ENCODE measurements around the gene TFDP3.

The TFDP3 gene

DNA sequence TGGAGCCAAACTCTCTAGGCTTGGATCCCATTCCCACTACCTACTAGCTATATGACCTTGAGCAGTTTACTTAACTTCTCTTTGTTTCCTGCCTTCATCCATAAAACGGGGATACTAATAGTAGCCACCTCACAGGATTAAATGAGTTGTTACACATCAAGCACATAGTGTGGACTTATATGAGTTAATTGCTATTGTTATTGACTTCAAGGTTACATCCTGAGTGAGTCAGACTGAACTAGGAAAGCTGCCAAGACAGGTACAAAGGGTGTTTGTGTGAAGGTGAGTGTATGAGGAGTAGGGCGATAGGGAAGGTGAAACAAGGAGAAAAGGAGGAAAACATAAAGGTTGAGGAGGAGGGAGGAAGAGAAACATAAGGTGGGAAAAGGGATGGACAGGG lies 32.2 kb downstream of the TFDP3 start:
- no peak for ATAC-seq

DNA sequence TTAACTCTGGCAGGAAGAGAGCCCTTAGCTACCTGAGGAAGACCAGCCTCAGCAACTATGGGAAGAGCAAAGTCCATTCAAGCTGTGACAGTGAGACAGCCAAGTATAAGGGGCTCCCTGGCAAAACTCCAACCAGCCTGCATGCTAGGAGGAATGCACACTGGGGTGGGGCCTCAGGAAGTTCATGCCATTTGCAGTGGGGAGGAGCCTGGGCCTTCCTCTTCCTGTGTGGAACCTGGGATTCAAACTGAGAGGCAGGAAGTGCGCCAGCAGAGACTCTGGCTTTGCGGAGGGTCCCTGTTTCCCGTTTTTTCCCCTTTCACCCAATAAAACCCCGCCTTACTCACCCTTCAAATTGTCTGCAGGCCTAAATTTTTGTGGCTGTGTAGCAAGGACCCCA lies 33.0 kb downstream of the TFDP3 start:
- no peak for ATAC-seq

DNA sequence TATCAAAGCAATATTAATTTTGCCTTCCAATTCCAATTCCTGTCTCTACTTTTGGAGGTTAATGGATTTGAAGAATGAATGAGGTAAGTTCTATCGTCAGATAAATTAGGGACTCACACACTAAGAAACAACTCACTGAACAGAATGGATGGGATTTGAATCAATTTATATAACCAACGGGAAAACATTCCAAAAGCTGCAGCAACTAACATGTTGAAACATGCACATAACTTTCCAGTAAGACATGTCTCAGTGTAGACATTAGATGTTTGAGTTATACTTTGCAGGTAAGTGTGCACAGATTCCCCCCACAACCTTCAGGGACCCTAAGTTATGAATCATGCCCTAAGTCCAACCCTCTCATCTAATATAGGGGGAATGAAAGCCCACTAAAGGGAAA lies 34.3 kb downstream of the TFDP3 start:
- ATAC-seq, result no peak

DNA sequence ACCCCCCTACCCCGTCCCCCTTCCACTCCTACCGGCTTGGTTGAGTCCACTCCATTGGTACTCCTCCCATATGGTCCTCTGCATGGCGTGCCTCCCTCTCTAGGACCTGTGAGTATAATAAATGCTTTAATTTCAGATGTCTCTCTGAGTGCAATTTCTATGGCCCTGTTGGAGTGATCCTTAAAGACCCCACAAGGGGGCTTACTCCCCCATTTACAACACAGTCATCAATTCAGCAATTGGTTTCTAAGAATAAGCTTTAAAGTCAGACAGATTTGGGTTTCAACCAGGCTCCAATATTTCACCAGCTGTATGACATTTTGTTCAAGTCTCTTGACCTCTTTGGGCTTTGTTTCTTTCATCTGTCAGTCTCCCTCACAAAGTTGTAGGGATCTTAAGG lies 38.7 kb downstream of the TFDP3 start:
- no peak for ATAC-seq

DNA sequence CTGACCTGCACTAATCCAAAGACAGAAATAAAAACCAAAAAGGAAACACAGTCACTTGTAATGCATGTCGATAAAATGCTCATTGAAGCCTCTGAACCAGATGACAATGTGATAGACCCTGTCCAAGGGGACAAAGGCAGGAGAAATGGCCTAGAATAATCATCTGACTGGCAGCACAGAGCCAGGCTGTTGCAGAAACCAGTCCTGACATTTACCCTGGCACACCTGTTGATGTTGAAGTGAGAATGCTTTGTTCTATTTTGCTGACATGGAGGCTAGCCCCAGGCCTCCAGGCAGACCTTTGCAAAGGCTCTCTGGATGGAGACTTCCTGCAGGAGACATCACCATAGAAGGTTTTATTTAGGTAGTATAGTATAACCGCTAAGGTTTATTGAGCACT lies 41.0 kb downstream of the TFDP3 start:
- no peak for ATAC-seq

DNA sequence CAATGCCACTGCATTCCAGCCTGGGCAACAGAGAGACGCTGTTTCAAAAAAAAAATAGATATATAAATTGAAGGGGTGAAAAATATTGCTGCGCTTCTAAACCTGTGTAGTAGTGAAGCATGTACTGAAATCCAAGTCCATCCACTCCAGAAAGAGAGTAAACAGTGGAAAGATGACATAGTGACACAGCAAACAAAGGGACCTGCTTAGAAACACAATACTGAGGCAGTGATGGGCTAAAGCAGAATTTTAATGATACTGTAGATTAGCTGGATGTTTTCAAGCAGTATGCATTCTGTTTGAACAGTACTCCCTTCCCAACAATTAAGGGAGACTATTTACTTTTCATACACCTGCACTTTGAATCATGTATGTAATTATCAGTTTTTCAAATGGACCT lies 42.5 kb downstream of the TFDP3 start:
- no peak for ATAC-seq

DNA sequence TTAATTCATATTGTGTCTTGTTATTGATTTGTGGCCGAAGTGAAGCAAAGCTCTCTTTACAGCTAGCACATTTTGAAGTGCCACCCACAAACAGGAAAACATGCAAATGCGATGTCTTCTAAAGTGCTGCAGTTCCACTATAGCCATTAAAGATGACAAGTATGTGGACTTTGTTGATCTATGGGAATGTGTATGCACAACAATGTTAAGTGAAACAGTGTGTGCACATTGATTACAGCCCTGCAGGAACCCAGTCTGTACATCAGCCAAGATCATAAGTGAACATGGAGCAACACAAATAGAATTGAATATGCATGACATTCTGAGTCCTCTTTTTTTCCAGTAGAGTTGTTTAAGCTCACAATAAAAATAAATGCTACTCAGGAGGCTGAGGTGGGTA lies 43.0 kb downstream of the TFDP3 start:
- no peak for ATAC-seq

DNA sequence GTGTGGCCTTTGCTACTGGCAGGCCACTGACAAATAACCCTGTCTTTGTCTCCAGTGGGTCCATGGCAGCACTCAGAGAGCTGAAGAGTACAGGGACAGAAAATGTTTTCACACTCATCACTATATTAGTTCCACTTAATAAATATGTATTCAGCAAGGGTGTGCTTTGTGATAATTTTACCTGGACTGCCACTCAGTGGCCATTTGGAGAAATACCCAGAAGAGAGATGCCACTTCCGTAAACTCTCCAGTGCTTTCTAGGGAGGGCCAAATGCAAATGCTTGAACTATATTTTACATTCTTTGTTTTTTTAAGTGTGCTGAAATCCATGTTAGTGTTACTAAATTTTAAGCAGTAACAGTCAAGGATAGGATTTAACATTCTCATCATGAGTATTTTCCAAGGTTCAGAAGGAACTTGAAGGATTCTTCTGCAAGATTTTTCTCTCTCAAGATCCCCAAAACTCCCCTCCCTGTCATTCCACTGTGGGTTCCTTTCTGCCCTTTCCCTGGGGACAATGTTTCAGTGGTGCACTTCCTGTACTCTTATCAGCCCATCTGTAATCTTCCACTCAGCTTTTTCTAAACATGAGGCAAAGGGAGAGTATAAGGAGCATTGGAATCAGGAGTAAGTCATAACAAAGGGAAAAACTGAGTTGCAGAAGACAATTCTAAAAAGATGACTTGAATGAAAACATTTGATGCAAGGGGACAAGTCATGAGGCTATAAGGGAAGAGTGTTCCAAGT lies 46.0 kb downstream of the TFDP3 start:
- ATAC-seq, result no peak

Data from activated CD4-positive, CD25-positive, alpha-beta regulatory T cell treated with anti-CD3 and anti-CD28 coated beads, Interleukin-2, amount 50 U/mL, for 24 hours (primary cell).